GM12878 (cell line): ENCODE results near the gene CD14. TPM values are rescaled to one million over a fixed set of nuclear protein-coding genes. Genes with fewer than 3 reads are reported as not detected.

ENCODE experiments used
- ATAC-seq: fragments of 200-7000 bp; cut with Tn5 transposase; 3 replicates; pipeline ENCODE4 v1.9.1; 2020; ENCODE audit warnings: mild to moderate bottlenecking, moderate library complexity
- BruUV-seq: library from RNA; stranded (reverse); fragments of 400-500 nt; replicated peaks from 2 replicates; lab custom pipeline; 2021; lab: Mats Ljungman, UMichigan
- CTCF ChIA-PET: fragments of 300-600 bp; sonication (Branson Sonifier 250); formaldehyde crosslinking; extraction: SDS; loops from one replicate; lab custom pipeline; 2021; ENCODE audit warnings: inconsistent platforms; lab: Yijun Ruan, JAX
- POLR2A ChIA-PET: fragments of 350-600 bp; formaldehyde crosslinking; extraction: SDS; loops from one replicate; lab custom pipeline; 2021; ENCODE audit warnings: inconsistent platforms; lab: Charles Lee
- RAD21 ChIA-PET: fragments of 300-600 bp; sonication (Branson Sonifier 250); formaldehyde crosslinking; loops from one replicate; lab custom pipeline; 2023; ENCODE audit warnings: antibody characterized with exemption; ENCODE audit not compliant: unreplicated experiment; lab: Charles Lee
- SMC1A ChIA-PET: fragments of 300-600 bp; sonication (Branson Sonifier 250); formaldehyde crosslinking; loops from one replicate; lab custom pipeline; 2023; ENCODE audit not compliant: unreplicated experiment, uncharacterized antibody; lab: Charles Lee
- DNase-seq: peaks from one replicate; pipeline ENCODE4 v3.0.0-alpha.2; 2011; ENCODE audit warnings: low read depth, low spot score
- FAIRE-seq: peaks from 3 replicates; lab custom pipeline; 2011; peaks lifted over from hg19 to GRCh38; lab: Jason Lieb, UNC
- H2AFZ ChIP-seq: 2 replicates; pipeline ENCODE4 v1.6.0; 2011; ENCODE audit warnings: low read depth, low read length, control low read depth; ENCODE audit not compliant: control insufficient read depth
- H3K27ac ChIP-seq: 2 replicates; pipeline ENCODE4 v1.5.1; 2011; ENCODE audit warnings: control low read depth; ENCODE audit not compliant: control insufficient read depth, insufficient read depth
- H3K27me3 ChIP-seq, 2 experiments: replicated peaks in 1 of 2; 2 replicates each; pipeline versions ENCODE4 v1.6.0 to v1.6.1; 2011; ENCODE audit warnings: low read length in 1 of 2; ENCODE audit not compliant: control insufficient read depth in 2 of 2, insufficient read depth in 2 of 2
- H3K36me3 ChIP-seq, 2 experiments: 2 replicates each; pipeline ENCODE4 v1.5.1; 2011; ENCODE audit warnings: low read length in 1 of 2; ENCODE audit not compliant: control insufficient read depth in 2 of 2, insufficient read depth in 2 of 2
- H3K4me1 ChIP-seq: 2 replicates; pipeline ENCODE4 v1.6.1; 2011; ENCODE audit warnings: mild to moderate bottlenecking, low read length, moderate library complexity, mixed read lengths; ENCODE audit not compliant: control insufficient read depth, insufficient read depth
- H3K4me2 ChIP-seq: 2 replicates; pipeline ENCODE4 v1.6.0; 2011; ENCODE audit warnings: control low read depth; ENCODE audit not compliant: control insufficient read depth, insufficient read depth
- H3K4me3 ChIP-seq: fragments of 200-600 bp; sonication (generic); 2 replicates; pipeline ENCODE4 v1.5.1; 2016
- H3K79me2 ChIP-seq: 2 replicates; pipeline ENCODE4 v1.6.0; 2011; ENCODE audit warnings: low read length; ENCODE audit not compliant: control insufficient read depth, insufficient read depth
- H3K9ac ChIP-seq: 2 replicates; pipeline ENCODE4 v1.8.0; 2011; ENCODE audit warnings: low read length, control low read depth, mixed read lengths; ENCODE audit not compliant: control insufficient read depth, insufficient read depth
- H3K9me3 ChIP-seq: replicated peaks from 3 replicates; pipeline ENCODE4 v1.5.1; 2011; ENCODE audit warnings: mild to moderate bottlenecking, low read length; ENCODE audit not compliant: control insufficient read depth, insufficient read depth
- H4K20me1 ChIP-seq: 2 replicates; pipeline ENCODE4 v1.6.0; 2011; ENCODE audit not compliant: control insufficient read depth, insufficient read depth
- ATF3 ChIP-seq: IDR thresholded peaks from 2 replicates; pipeline ENCODE4 v1.6.1; 2011; ENCODE audit warnings: low read depth, mild to moderate bottlenecking, low read length, moderate library complexity, borderline replicate concordance; ENCODE audit errors: extremely low read depth
- EP300 ChIP-seq, 2 experiments: fragments of 150-350 bp in 1 of 2; IDR thresholded peaks; 2 replicates each; pipeline ENCODE4 v1.6.1; 2011 to 2012; ENCODE audit warnings: low read depth in 2 of 2, low read length in 2 of 2, borderline replicate concordance in 1 of 2, improper control_type of control experiment in 1 of 2, inconsistent platforms in 1 of 2; ENCODE audit not compliant: control insufficient read depth in 1 of 2
- EZH2 ChIP-seq: IDR thresholded peaks from 2 replicates; pipeline ENCODE4 v1.6.1; 2012; ENCODE audit warnings: low read depth, mild to moderate bottlenecking, control low read depth, inconsistent platforms, low read length, borderline replicate concordance; ENCODE audit not compliant: control insufficient read depth
- FOXK2 ChIP-seq: fragments of 450-650 bp; IDR thresholded peaks from 2 replicates; pipeline ENCODE4 v1.6.1; 2017; ENCODE audit warnings: mild to moderate bottlenecking, moderate library complexity
- HSF1 ChIP-seq: fragments of 150-350 bp; IDR thresholded peaks from 2 replicates; pipeline ENCODE4 v1.6.1; 2014; ENCODE audit warnings: mild to moderate bottlenecking, low read depth, low read length
- KAT2A ChIP-seq: conservative IDR thresholded peaks from 2 replicates; pipeline ENCODE4 v1.6.1; 2011; ENCODE audit warnings: low read depth, low read length; ENCODE audit not compliant: control insufficient read depth
- NBN ChIP-seq: fragments of 450-650 bp; IDR thresholded peaks from 2 replicates; pipeline ENCODE4 v1.6.1; 2016
- PAX5 ChIP-seq: IDR thresholded peaks from 2 replicates; pipeline ENCODE4 v1.6.1; 2011; ENCODE audit warnings: low read depth, low read length, borderline replicate concordance
- PKNOX1 ChIP-seq: fragments of 450-650 bp; IDR thresholded peaks from 2 replicates; pipeline ENCODE4 v1.6.1; 2016; ENCODE audit warnings: mild to moderate bottlenecking
- SIX5 ChIP-seq: IDR thresholded peaks from 2 replicates; pipeline ENCODE4 v1.6.1; 2011; ENCODE audit warnings: mild to moderate bottlenecking, low read depth, low read length, moderate library complexity; ENCODE audit not compliant: severe bottlenecking
- ZBED1 ChIP-seq: IDR thresholded peaks from 2 replicates; pipeline ENCODE4 v1.6.1; 2016; ENCODE audit warnings: borderline replicate concordance
- ZNF384 ChIP-seq: IDR thresholded peaks from 2 replicates; pipeline ENCODE4 v1.6.1; 2012; ENCODE audit warnings: low read depth, mild to moderate bottlenecking, low read length, improper control_type of control experiment, borderline replicate concordance
- ZNF687 ChIP-seq: fragments of 450-650 bp; IDR thresholded peaks from 2 replicates; pipeline ENCODE4 v1.6.1; 2017; ENCODE audit warnings: mild to moderate bottlenecking, moderate library complexity
- WGBS: methylation state at CpG from one replicate; pipeline ENCODE4 v1.1.6; 2016; ENCODE audit warnings: low lambda C conversion rate; ENCODE audit not compliant: insufficient replicate concordance, insufficient coverage; ENCODE audit errors: missing lambda C conversion rate; 5-methylcytosine and 5-hydroxymethylcytosine counted together
- in situ Hi-C: fragments of 300-500 bp; cut with MboI; formaldehyde crosslinking; loops from 9 replicates; pipeline ENCODE4 v1.14.3; 2018; ENCODE audit warnings: mixed read lengths
- intact Hi-C: fragments of 100-400 bp; cut with micrococcal nuclease; formaldehyde crosslinking; loops from one replicate; pipeline ENCODE4 v1.14.2; 2022; ENCODE audit not compliant: unreplicated experiment
- polyA plus RNA-seq, 11 experiments: library from polyadenylated mRNA; depleted of rRNA in 4 of 11; unstranded in 6 of 11; stranded (reverse) in 5 of 11; fragments of >200 nt; fragmentation: Nextera tagmentation in 4 of 11; fragmentation: Illumina TruSeq in 1 of 11; extraction: Ambion mirVana in 4 of 11; extraction: Trizol in 1 of 11; gene quantifications; 1 replicate in 1 of 11; 2 replicates in 10 of 11; pipeline versions ENCODE4 v1.2.1 to v1.2.3, GENCODE V29; 2011 to 2016; ENCODE audit warnings: inconsistent platforms in 2 of 11, missing spikeins in 2 of 11, low read depth in 1 of 11
- total RNA-seq, 4 experiments: library from RNA; depleted of rRNA in 3 of 4; stranded (reverse); fragments of >200 nt in 3 of 4; fragmentation: Illumina TruSeq in 1 of 4; extraction: Trizol in 1 of 4; gene quantifications; 2 replicates each; pipeline versions ENCODE4 v1.2.1 to v1.2.3, GENCODE V29; 2013 to 2021
- TF ChIP-seq, protein P1 (sequence below): IDR thresholded peaks from 2 replicates; pipeline ENCODE4 v1.6.1; 2012; ENCODE audit warnings: low read depth, low read length, improper control_type of control experiment

Gene CD14
- total and polyA plus RNA-seq, 10 of the 15 experiments (the other 5 are each of a cell fraction or from before 2014, with no cell fraction given), result 0.09 to 0.72 (median 0.18) TPM; not detected in 5

DNA sequence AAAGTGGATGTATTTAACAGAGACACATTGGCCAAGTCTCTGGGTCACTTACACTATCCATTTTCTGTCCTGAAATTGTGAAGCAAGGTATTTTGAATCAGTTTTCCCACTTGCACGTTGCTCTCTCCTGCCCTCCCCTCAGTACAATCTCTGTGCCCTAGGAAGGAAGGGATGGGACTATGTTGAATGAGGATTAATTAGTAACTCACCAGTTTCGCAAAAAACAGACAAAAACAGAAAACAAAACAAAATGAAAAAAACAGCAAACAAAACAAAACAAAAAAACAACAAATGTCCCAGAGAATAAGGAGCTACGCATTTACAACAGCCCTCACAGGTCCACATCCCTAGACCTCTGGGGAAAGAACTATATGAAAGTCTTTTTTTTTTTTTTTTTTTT lies 1.1 kb upstream of the CD14 start (continued):
- TF ChIP-seq EZH2, result no peak

GRCh38 chr5:140633501-140633900 lies 526 bp upstream of the CD14 start:
- FAIRE-seq (no peak), DNase-seq (no peak), ATAC-seq (no peak)
- WGBS, result 100% methylated on average over 1 of the region's 2 CpGs
- TF ChIP-seq SIX5 (no peak), NBN (no peak), EP300 (IDR thresholded peaks at IDR 0.05; ENCODE audit: borderline replicate concordance in 1 of 2, control insufficient read depth in 1 of 2, low read depth in 2 of 2, low read length in 2 of 2) (no peak), ZNF384 (no peak), ATF3 (no peak), PKNOX1 (no peak), ZNF687 (no peak), HSF1 (no peak), ZBED1 (no peak), KAT2A (no peak), PAX5 (no peak), FOXK2 (no peak)
- TF ChIP-seq, protein P1, sequence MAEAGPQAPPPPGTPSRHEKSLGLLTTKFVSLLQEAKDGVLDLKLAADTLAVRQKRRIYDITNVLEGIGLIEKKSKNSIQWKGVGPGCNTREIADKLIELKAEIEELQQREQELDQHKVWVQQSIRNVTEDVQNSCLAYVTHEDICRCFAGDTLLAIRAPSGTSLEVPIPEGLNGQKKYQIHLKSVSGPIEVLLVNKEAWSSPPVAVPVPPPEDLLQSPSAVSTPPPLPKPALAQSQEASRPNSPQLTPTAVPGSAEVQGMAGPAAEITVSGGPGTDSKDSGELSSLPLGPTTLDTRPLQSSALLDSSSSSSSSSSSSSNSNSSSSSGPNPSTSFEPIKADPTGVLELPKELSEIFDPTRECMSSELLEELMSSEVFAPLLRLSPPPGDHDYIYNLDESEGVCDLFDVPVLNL, result no peak
- Histone ChIP-seq H3K36me3 (no peaks in the 10 kb centered on the region), H3K9ac (no peak overlapping the region), H3K4me1 (peaks cover 13% of the 10 kb centered on the region), H3K4me3 (no peak overlapping the region), H3K4me2 (peak overlapping the region; percentile 99; the same call in 1 of the 2 replicates), H2AFZ (no peak overlapping the region), H3K27me3 (peaks cover 3 to 4% of the 10 kb centered on the region in 2 experiments; a peak in 2 of 4 replicates), H3K27ac (no peak overlapping the region), H3K79me2 (no peaks in the 10 kb centered on the region), H3K9me3 (no peaks in the 10 kb centered on the region; the same call in 2 of the 3 replicates), H4K20me1 (no peaks in the 10 kb centered on the region)
- ChIA-PET SMC1A (interaction anchor here (2.2 kb wide), 1 partner anchor 87 kb away, joined by 6 read pairs; the partner anchor contains the start of gene EIF4EBP3), RAD21 (interaction anchor here (1.0 to 2.0 kb wide), 4 partner anchors 64 to 261 kb away, joined by 3 to 12 read pairs (median 3); no protein-coding TSS in a partner anchor), POLR2A (no interaction called here), CTCF (interaction anchor here (1.2 to 3.8 kb wide), 2 partner anchors 260 to 261 kb away, joined by 13 to 44 read pairs; no protein-coding TSS in a partner anchor)
- BruUV-seq, result no TSS peak
- in situ Hi-C loops (no loop called here), intact Hi-C loops (no loop called here)
